ENCODE measurements around the gene ARHGAP18.
A peak's percentile ranks its signal among the peaks of the same experiment; 100 is the strongest.

ARHGAP18 gene

GRCh38 chr6:129709769-129710449 lies at the start of gene ARHGAP18 (continued):
- no peak for TF ChIP-seq ZNF202 (tag by site-specific recombination; IDR thresholded peaks at IDR 0.05; ENCODE audit: borderline replicate concordance)
- no peak for TF ChIP-seq ZNF223 (tag by site-specific recombination; IDR thresholded peaks at IDR 0.05)
- TF ChIP-seq PRDM10 (tag by site-specific recombination; IDR thresholded peaks at IDR 0.05), result peak; percentile 93
- TF ChIP-seq ZNF366 (tag by site-specific recombination; conservative IDR thresholded peaks at IDR 0.05), result peak; percentile 66
- no peak for TF ChIP-seq PBX3 (CRISPR knock-in tag; IDR thresholded peaks at IDR 0.05)
- TF ChIP-seq INSM2 (tag by site-specific recombination; IDR thresholded peaks at IDR 0.05), result no peak
- TF ChIP-seq ZNF76 (tag by site-specific recombination; IDR thresholded peaks at IDR 0.05; ENCODE audit: borderline replicate concordance, low read depth), result no peak
- TF ChIP-seq REST (tag by site-specific recombination; IDR thresholded peaks at IDR 0.05), result 0 out of 2 replicates have a peak, but pooled peaks have one; percentile 41
- TF ChIP-seq KLF17 (tag by site-specific recombination; IDR thresholded peaks at IDR 0.05), result no peak
- TF ChIP-seq KLF8 (tag by site-specific recombination; IDR thresholded peaks at IDR 0.05), result peak; percentile 50; the same call in 1 of the 2 replicates
- TF ChIP-seq ZNF169 (tag by site-specific recombination; IDR thresholded peaks at IDR 0.05), result no peak
- peak; percentile 53 for TF ChIP-seq PATZ1 (tag by site-specific recombination; IDR thresholded peaks at IDR 0.05)
- no peak for TF ChIP-seq ZNF510 (tag by site-specific recombination; IDR thresholded peaks at IDR 0.05; ENCODE audit: insufficient replicate concordance)
- no peak for TF ChIP-seq ZNF624 (tag by site-specific recombination; IDR thresholded peaks at IDR 0.05)
- TF ChIP-seq ZXDB (tag by site-specific recombination; IDR thresholded peaks at IDR 0.05), result peak; percentile 65
- no peak for TF ChIP-seq FEZF1 (tag by site-specific recombination; IDR thresholded peaks at IDR 0.05)
- peak; percentile 89 for TF ChIP-seq IKZF3 (tag by site-specific recombination; IDR thresholded peaks at IDR 0.05)
- peak; percentile 83 for TF ChIP-seq ZNF600 (tag by site-specific recombination; IDR thresholded peaks at IDR 0.05)
- no peak for TF ChIP-seq EGR2 (tag by site-specific recombination; IDR thresholded peaks at IDR 0.05; ENCODE audit: low read depth)
- no peak for TF ChIP-seq ZNF140 (tag by site-specific recombination; IDR thresholded peaks at IDR 0.05)
- no peak for TF ChIP-seq ZNF660 (tag by site-specific recombination; IDR thresholded peaks at IDR 0.05)
- TF ChIP-seq ZNF529 (tag by site-specific recombination; IDR thresholded peaks at IDR 0.05; ENCODE audit: insufficient replicate concordance), result no peak
- TF ChIP-seq ZNF560 (tag by site-specific recombination; IDR thresholded peaks at IDR 0.05; ENCODE audit: borderline replicate concordance), result no peak
- no peak for TF ChIP-seq ZSCAN5A (tag by site-specific recombination; IDR thresholded peaks at IDR 0.05)
- TF ChIP-seq KLF16 (tag by site-specific recombination; IDR thresholded peaks at IDR 0.05), result 0 out of 2 replicates have a peak, but pooled peaks have one; percentile 12
